Neural cell (in vitro differentiated cells): ENCODE measurements around the gene MEF2A. TPM values are rescaled to one million over a fixed set of nuclear protein-coding genes. Genes with fewer than 3 reads are reported as not detected.

Experiments
- H2AFZ ChIP-seq: fragments of 200-600, 300-800 bp; sonication (generic), shearing (Covaris generic); 2 replicates; pipeline ENCODE4 v1.6.0; 2014; ENCODE audit warnings: low read depth, mild to moderate bottlenecking, antibody characterized with exemption, low read length, moderate library complexity
- H3F3A ChIP-seq: fragments of 200-600 bp; shearing (Covaris generic); 2 replicates; pipeline ENCODE4 v1.6.1; 2016; ENCODE audit warnings: mild to moderate bottlenecking, moderate library complexity, mixed read lengths, antibody characterized with exemption, low read length; ENCODE audit not compliant: insufficient read depth, poor library complexity, severe bottlenecking
- H3K27ac ChIP-seq: fragments of 200-600, 300-800 bp; sonication (generic), shearing (Covaris generic); 2 replicates; pipeline ENCODE4 v1.5.1; 2014; ENCODE audit warnings: mild to moderate bottlenecking, low read length, moderate library complexity
- H3K27me3 ChIP-seq: fragments of 300-800, 200-600 bp; sonication (generic), shearing (Covaris generic); 2 replicates; pipeline ENCODE4 v1.6.0; 2014; ENCODE audit warnings: mild to moderate bottlenecking, low read depth, low read length, moderate library complexity; ENCODE audit not compliant: insufficient read depth
- H3K36me3 ChIP-seq: fragments of 300-800, 200-600 bp; sonication (generic), shearing (Covaris generic); 2 replicates; pipeline ENCODE4 v1.5.1; 2014; ENCODE audit warnings: mild to moderate bottlenecking, antibody characterized with exemption, low read length, moderate library complexity; ENCODE audit not compliant: insufficient read depth
- H3K4me2 ChIP-seq: fragments of 300-800, 200-600 bp; sonication (generic), shearing (Covaris generic); 2 replicates; pipeline ENCODE4 v1.6.0; 2014; ENCODE audit warnings: mild to moderate bottlenecking, low read length
- H3K4me3 ChIP-seq: fragments of 300-800, 200-600 bp; sonication (generic), shearing (Covaris generic); 2 replicates; pipeline ENCODE4 v1.5.1; 2014; ENCODE audit warnings: mild to moderate bottlenecking, low read length, moderate library complexity
- H3K79me2 ChIP-seq: fragments of 200-600 bp; shearing (Covaris generic); replicated peaks from 2 replicates; pipeline ENCODE4 v1.6.0; 2014; ENCODE audit warnings: mild to moderate bottlenecking, low read length, moderate library complexity; ENCODE audit not compliant: insufficient read depth
- H3K9ac ChIP-seq: fragments of 300-800, 200-600 bp; sonication (generic), shearing (Covaris generic); 2 replicates; pipeline ENCODE4 v1.6.1; 2016; ENCODE audit warnings: mild to moderate bottlenecking, low read length, mixed read lengths
- H3K9me2 ChIP-seq: fragments of 200-600 bp; shearing (Covaris generic); 2 replicates; pipeline ENCODE4 v1.6.1; 2016; ENCODE audit warnings: mild to moderate bottlenecking, low read length, mixed read lengths; ENCODE audit not compliant: insufficient read depth
- H3K9me3 ChIP-seq: fragments of 200-600, 300-800 bp; sonication (generic), shearing (Covaris generic); 2 replicates; pipeline ENCODE4 v1.6.1; 2016; ENCODE audit warnings: mild to moderate bottlenecking, mixed run types, low read length, moderate library complexity, mixed read lengths
- H4K20me1 ChIP-seq: fragments of 200-600 bp; shearing (Covaris generic); 2 replicates; pipeline ENCODE4 v1.6.1; 2016; ENCODE audit warnings: mild to moderate bottlenecking, mixed run types; ENCODE audit not compliant: insufficient read depth
- CTCF ChIP-seq: fragments of 450-650 bp; IDR thresholded peaks from 2 replicates; pipeline ENCODE4 v1.5.1; 2014; ENCODE audit warnings: antibody characterized with exemption, mild to moderate bottlenecking, moderate library complexity; ENCODE audit not compliant: poor library complexity, severe bottlenecking
- EP300 ChIP-seq: fragments of 450-650 bp; conservative IDR thresholded peaks from 2 replicates; pipeline ENCODE4 v1.6.1; 2014; ENCODE audit warnings: antibody characterized with exemption, mild to moderate bottlenecking, moderate library complexity; ENCODE audit not compliant: poor library complexity, severe bottlenecking
- EZH2 ChIP-seq: fragments of 200-600, 300-800 bp; shearing (Covaris generic), sonication (generic); IDR thresholded peaks from 2 replicates; pipeline ENCODE4 v1.6.1; 2014; ENCODE audit warnings: antibody characterized with exemption, low read length, borderline replicate concordance, mild to moderate bottlenecking; ENCODE audit not compliant: insufficient read depth, poor library complexity, severe bottlenecking
- MXI1 ChIP-seq: fragments of 450-650 bp; conservative IDR thresholded peaks from 2 replicates; pipeline ENCODE4 v1.6.1; 2014; ENCODE audit warnings: antibody characterized with exemption, mild to moderate bottlenecking; ENCODE audit not compliant: poor library complexity, severe bottlenecking
- POLR2AphosphoS5 ChIP-seq: IDR thresholded peaks from 2 replicates; pipeline ENCODE4 v1.6.1; 2012
- RAD21 ChIP-seq: fragments of 450-650 bp; conservative IDR thresholded peaks from 2 replicates; pipeline ENCODE4 v1.6.1; 2014; ENCODE audit warnings: antibody characterized with exemption, mild to moderate bottlenecking, moderate library complexity
- REST ChIP-seq: IDR thresholded peaks from 2 replicates; pipeline ENCODE4 v1.6.1; 2012; ENCODE audit warnings: borderline replicate concordance
- SMC3 ChIP-seq: fragments of 450-650 bp; conservative IDR thresholded peaks from 2 replicates; pipeline ENCODE4 v1.6.1; 2014; ENCODE audit warnings: antibody characterized with exemption, mild to moderate bottlenecking, moderate library complexity; ENCODE audit not compliant: poor library complexity
- TAF1 ChIP-seq: IDR thresholded peaks from 2 replicates; pipeline ENCODE4 v1.6.1; 2012; ENCODE audit warnings: low read depth
- polyA plus RNA-seq: library from polyadenylated mRNA; depleted of rRNA; stranded (reverse); fragments of >200 nt; gene quantifications from 2 replicates; pipeline ENCODE4 v1.2.3, GENCODE V29; 2014

The MEF2A gene
- polyA plus RNA-seq, 1 donor from 2014 or later, result 32.2 TPM

GRCh38 chr15:99619712-99620111 is 53.9 kb downstream of the MEF2A start:
- Histone ChIP-seq H3K4me2 (no peak overlapping the region), H3K79me2 (peaks cover 19% of the 10 kb centered on the region), H3K9me3 (no peaks in the 10 kb centered on the region), H3K27me3 (no peaks in the 10 kb centered on the region), H4K20me1 (no peaks in the 10 kb centered on the region), H3K9me2 (no peaks in the 10 kb centered on the region), H2AFZ (no peak overlapping the region), H3K27ac (no peak overlapping the region), H3K9ac (no peak overlapping the region), H3F3A (no peaks in the 10 kb centered on the region), H3K36me3 (no peaks in the 10 kb centered on the region), H3K4me3 (no peak overlapping the region)
- TF ChIP-seq RAD21, result no peak
- TF ChIP-seq EP300, result no peak
- no peak for TF ChIP-seq SMC3
- TF ChIP-seq REST, result no peak
- no peak for TF ChIP-seq POLR2AphosphoS5
- TF ChIP-seq CTCF, result no peak
- TF ChIP-seq EZH2, result no peak
- no peak for TF ChIP-seq TAF1
- no peak for TF ChIP-seq MXI1

GRCh38 chr15:99620178-99620577 is 54.4 kb downstream of the MEF2A start:
- Histone ChIP-seq H3K4me3 (no peak overlapping the region), H4K20me1 (no peaks in the 10 kb centered on the region), H3K9me2 (no peaks in the 10 kb centered on the region), H3K79me2 (peaks cover 24% of the 10 kb centered on the region), H3K27ac (no peak overlapping the region), H3F3A (no peaks in the 10 kb centered on the region), H2AFZ (no peak overlapping the region), H3K9me3 (no peaks in the 10 kb centered on the region), H3K9ac (no peak overlapping the region), H3K27me3 (no peaks in the 10 kb centered on the region), H3K36me3 (no peaks in the 10 kb centered on the region), H3K4me2 (no peak overlapping the region)
- TF ChIP-seq SMC3, result no peak
- TF ChIP-seq RAD21, result no peak
- TF ChIP-seq POLR2AphosphoS5, result no peak
- no peak for TF ChIP-seq CTCF
